HG03558 (cell line): ENCODE measurements around the gene CDC42BPA.
"Not testable (repeated sequence)": the region's sequence is repeated elsewhere in the genome, so short reads cannot be mapped to it uniquely, and the experiment has no call there.

ENCODE experiments used
- ATAC-seq: cut with Tn5 transposase; IDR thresholded peaks from one replicate; pipeline ENCODE4 v1.9.1; 2021; ENCODE audit warnings: moderate number of reproducible peaks; ENCODE audit not compliant: unreplicated experiment; ENCODE audit errors: extremely low read depth

CDC42BPA gene

GRCh38 chr1:227318016-227318852 lies at the start of gene CDC42BPA:
TSS of gene CDC42BPA (minus strand) at chr1:227318492. CDS start at chr1:227317182, 1,310 bp downstream.
- no peak for ATAC-seq

GRCh38 chr1:227368009-227368408 lies 49.7 kb upstream of the CDC42BPA start:
- no peak for ATAC-seq

GRCh38 chr1:227365473-227366431 lies 47.5 kb upstream of the CDC42BPA start:
- ATAC-seq = no peak

- ATAC-seq = no peak
These were observed 46.4 kb upstream of the CDC42BPA start for GRCh38 chr1:227364657-227365056.

GRCh38 chr1:227363825-227364224 lies 45.5 kb upstream of the CDC42BPA start:
- ATAC-seq = no peak

- no peak for ATAC-seq
These were observed 43.7 kb upstream of the CDC42BPA start for GRCh38 chr1:227362039-227362438.

- ATAC-seq = no peak
These were observed 39.6 kb upstream of the CDC42BPA start for GRCh38 chr1:227357927-227358302.

GRCh38 chr1:227357171-227357926 lies 39.1 kb upstream of the CDC42BPA start:
- ATAC-seq = no peak

GRCh38 chr1:227356620-227357146 lies 38.4 kb upstream of the CDC42BPA start:
- ATAC-seq = no peak

- ATAC-seq = no peak
These were observed 37.4 kb upstream of the CDC42BPA start for GRCh38 chr1:227355542-227356245.

GRCh38 chr1:227353186-227353585 lies 34.9 kb upstream of the CDC42BPA start:
- ATAC-seq = no peak

GRCh38 chr1:227352164-227352563 lies 33.9 kb upstream of the CDC42BPA start:
- ATAC-seq = not testable (repeated sequence)

- no peak for ATAC-seq
These were observed 33.2 kb upstream of the CDC42BPA start for GRCh38 chr1:227351443-227351842.

- ATAC-seq = no peak
These were observed 31.7 kb upstream of the CDC42BPA start for GRCh38 chr1:227349967-227350366.

GRCh38 chr1:227343727-227344551 lies 25.6 kb upstream of the CDC42BPA start:
- no peak for ATAC-seq

GRCh38 chr1:227343206-227343605 lies 24.9 kb upstream of the CDC42BPA start:
- ATAC-seq = no peak

- ATAC-seq = no peak
These were observed 24.0 kb upstream of the CDC42BPA start for GRCh38 chr1:227342075-227342829.

- not testable (repeated sequence) for ATAC-seq
These were observed 17.8 kb upstream of the CDC42BPA start for GRCh38 chr1:227336136-227336535.
